ENCODE results near the gene SPTLC3. TPM values are rescaled to one million over a fixed set of nuclear protein-coding genes. Genes with fewer than 3 reads are reported as not detected.

Gene SPTLC3
- total RNA-seq, 1 experiment from 2014 or later: 0.03 TPM

GRCh38 chr20:13166437-13166836 lies 157.7 kb downstream of the SPTLC3 start:
- no peak for ATAC-seq
- no peak for TF ChIP-seq SIN3A (IDR thresholded peaks at IDR 0.05; ENCODE audit: borderline replicate concordance, insufficient read depth, low read depth, low read length)
- TF ChIP-seq CTCF (IDR thresholded peaks at IDR 0.05): no peak
- TF ChIP-seq, protein P1, sequence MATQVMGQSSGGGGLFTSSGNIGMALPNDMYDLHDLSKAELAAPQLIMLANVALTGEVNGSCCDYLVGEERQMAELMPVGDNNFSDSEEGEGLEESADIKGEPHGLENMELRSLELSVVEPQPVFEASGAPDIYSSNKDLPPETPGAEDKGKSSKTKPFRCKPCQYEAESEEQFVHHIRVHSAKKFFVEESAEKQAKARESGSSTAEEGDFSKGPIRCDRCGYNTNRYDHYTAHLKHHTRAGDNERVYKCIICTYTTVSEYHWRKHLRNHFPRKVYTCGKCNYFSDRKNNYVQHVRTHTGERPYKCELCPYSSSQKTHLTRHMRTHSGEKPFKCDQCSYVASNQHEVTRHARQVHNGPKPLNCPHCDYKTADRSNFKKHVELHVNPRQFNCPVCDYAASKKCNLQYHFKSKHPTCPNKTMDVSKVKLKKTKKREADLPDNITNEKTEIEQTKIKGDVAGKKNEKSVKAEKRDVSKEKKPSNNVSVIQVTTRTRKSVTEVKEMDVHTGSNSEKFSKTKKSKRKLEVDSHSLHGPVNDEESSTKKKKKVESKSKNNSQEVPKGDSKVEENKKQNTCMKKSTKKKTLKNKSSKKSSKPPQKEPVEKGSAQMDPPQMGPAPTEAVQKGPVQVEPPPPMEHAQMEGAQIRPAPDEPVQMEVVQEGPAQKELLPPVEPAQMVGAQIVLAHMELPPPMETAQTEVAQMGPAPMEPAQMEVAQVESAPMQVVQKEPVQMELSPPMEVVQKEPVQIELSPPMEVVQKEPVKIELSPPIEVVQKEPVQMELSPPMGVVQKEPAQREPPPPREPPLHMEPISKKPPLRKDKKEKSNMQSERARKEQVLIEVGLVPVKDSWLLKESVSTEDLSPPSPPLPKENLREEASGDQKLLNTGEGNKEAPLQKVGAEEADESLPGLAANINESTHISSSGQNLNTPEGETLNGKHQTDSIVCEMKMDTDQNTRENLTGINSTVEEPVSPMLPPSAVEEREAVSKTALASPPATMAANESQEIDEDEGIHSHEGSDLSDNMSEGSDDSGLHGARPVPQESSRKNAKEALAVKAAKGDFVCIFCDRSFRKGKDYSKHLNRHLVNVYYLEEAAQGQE (IDR thresholded peaks at IDR 0.05; ENCODE audit: insufficient read depth in 1 of 2, low read depth in 2 of 2, low read length in 1 of 2): no peak
- TF ChIP-seq TCF7L2 (IDR thresholded peaks at IDR 0.05; ENCODE audit: low read depth, low read length): no peak
- no peak for TF ChIP-seq POLR2AphosphoS5 (IDR thresholded peaks at IDR 0.05; ENCODE audit: low read depth, low read length)
- H3K4me3 ChIP-seq (ENCODE audit: low read depth in 2 of 2, low read length in 2 of 2): no peak overlapping the region
- DNase-seq (ENCODE audit: low read depth, low spot score): no peak
- in situ Hi-C loops (cut with HindIII; ENCODE audit: low pct_unique_long_range_greater_than_20kb, low sequenced_read_pairs): no loop called here
- no TSS peak for BruUV-seq (replicated peaks)
- ChIA-PET POLR2A (no interaction called here), CTCF (no interaction called here)
- H3K36me3 ChIP-seq (ENCODE audit: control insufficient read depth, insufficient read depth, low read length): no peaks in the 10 kb centered on the region
- H3K9me3 ChIP-seq (ENCODE audit: control insufficient read depth, insufficient read depth, low read depth, low read length): no peaks in the 10 kb centered on the region
- H3K4me1 ChIP-seq (ENCODE audit: control insufficient read depth, insufficient read depth, low read length): no peaks in the 10 kb centered on the region
- intact Hi-C loops (cut with micrococcal nuclease; ENCODE audit: unreplicated experiment): no loop called here
- no peaks in the 10 kb centered on the region for H3K27me3 ChIP-seq (ENCODE audit: control insufficient read depth, insufficient read depth, low read length)
- H3K27ac ChIP-seq (ENCODE audit: low read length): no peak overlapping the region

- H3K27ac ChIP-seq (ENCODE audit: low read length): no peak overlapping the region
- no peaks in the 10 kb centered on the region for H3K27me3 ChIP-seq (ENCODE audit: control insufficient read depth, insufficient read depth, low read length)
- no peaks in the 10 kb centered on the region for H3K36me3 ChIP-seq (ENCODE audit: control insufficient read depth, insufficient read depth, low read length)
- DNase-seq (ENCODE audit: low read depth, low spot score) (no peak), ATAC-seq (no peak)
- ChIA-PET POLR2A (no interaction called here), CTCF (no interaction called here)
- intact Hi-C loops (cut with micrococcal nuclease; ENCODE audit: unreplicated experiment): no loop called here
- H3K4me1 ChIP-seq (ENCODE audit: control insufficient read depth, insufficient read depth, low read length): no peaks in the 10 kb centered on the region
- H3K4me3 ChIP-seq (ENCODE audit: low read depth in 2 of 2, low read length in 2 of 2): no peak overlapping the region
- in situ Hi-C loops (cut with HindIII; ENCODE audit: low pct_unique_long_range_greater_than_20kb, low sequenced_read_pairs): no loop called here
- no peaks in the 10 kb centered on the region for H3K9me3 ChIP-seq (ENCODE audit: control insufficient read depth, insufficient read depth, low read depth, low read length)
- TF ChIP-seq CTCF (IDR thresholded peaks at IDR 0.05): no peak
- TF ChIP-seq SIN3A (IDR thresholded peaks at IDR 0.05; ENCODE audit: borderline replicate concordance, insufficient read depth, low read depth, low read length): no peak
- TF ChIP-seq, protein P1 (IDR thresholded peaks at IDR 0.05; ENCODE audit: insufficient read depth in 1 of 2, low read depth in 2 of 2, low read length in 1 of 2): no peak
- TF ChIP-seq TCF7L2 (IDR thresholded peaks at IDR 0.05; ENCODE audit: low read depth, low read length): no peak
- BruUV-seq (replicated peaks): no TSS peak
These were observed 160.3 kb downstream of the SPTLC3 start for GRCh38 chr20:13169086-13169485.
